GM12878 (cell line): Measurements from ENCODE around the gene RANBP17.

ENCODE experiments used
- CTCF ChIP-seq, 3 experiments: IDR thresholded peaks in 2 of 3; conservative IDR thresholded peaks in 1 of 3; 2 replicates each; pipeline ENCODE4 v1.5.1; 2011; ENCODE audit warnings: low read depth in 3 of 3, low read length in 3 of 3, mild to moderate bottlenecking in 3 of 3, control low read depth in 2 of 3, moderate library complexity in 2 of 3, inconsistent platforms in 1 of 3, mixed read lengths in 1 of 3; ENCODE audit not compliant: control insufficient read depth in 2 of 3, insufficient read depth in 1 of 3; ENCODE audit errors: extremely low read depth in 1 of 3
- MTA3 ChIP-seq: IDR thresholded peaks from 2 replicates; pipeline ENCODE4 v1.6.1; 2012; ENCODE audit warnings: low read length, inconsistent platforms, borderline replicate concordance

GRCh38 chr5:170885256-170885655 lies 23.4 kb downstream of the RANBP17 start:
- no peak for TF ChIP-seq MTA3
- no peak for TF ChIP-seq CTCF (IDR thresholded peaks at IDR 0.05 in 2 of 3, conservative IDR thresholded peaks at IDR 0.05 in 1 of 3; ENCODE audit: control insufficient read depth in 2 of 3, extremely low read depth in 1 of 3, insufficient read depth in 1 of 3, low read depth in 3 of 3, low read length in 3 of 3)
